OCI-LY7 (cell line): Measurements from ENCODE around the gene MYLK. TPM values are rescaled to one million over a fixed set of nuclear protein-coding genes. Genes with fewer than 3 reads are reported as not detected.
"Not testable (repeated sequence)": the region's sequence is repeated elsewhere in the genome, so short reads cannot be mapped to it uniquely, and the experiment has no call there.

Source experiments
- BruUV-seq: library from RNA; stranded (reverse); fragments of 400-500 nt; replicated peaks from 2 replicates; lab custom pipeline; 2021; lab: Mats Ljungman, UMichigan
- CTCF ChIA-PET: fragments of 300-600 bp; sonication (Branson Sonifier 250); formaldehyde crosslinking; loops from one replicate; lab custom pipeline; 2022; ENCODE audit warnings: antibody characterized with exemption; ENCODE audit not compliant: unreplicated experiment; lab: Charles Lee
- POLR2A ChIA-PET: fragments of 300-600 bp; sonication (Branson Sonifier 250); formaldehyde crosslinking; loops from one replicate; lab custom pipeline; 2022; ENCODE audit warnings: antibody characterized with exemption; lab: Charles Lee
- DNase-seq: peaks from one replicate; pipeline ENCODE4 v3.0.0-alpha.2; 2015; ENCODE audit warnings: low spot score
- H2AFZ ChIP-seq: fragments of 200-600 bp; sonication (generic), shearing (Covaris generic); 2 replicates; pipeline ENCODE4 v1.6.1; 2014; ENCODE audit warnings: mild to moderate bottlenecking, antibody characterized with exemption, low read length, moderate library complexity
- H3K27ac ChIP-seq: fragments of 200-600 bp; sonication (generic); 2 replicates; pipeline ENCODE4 v1.5.1; 2014; ENCODE audit warnings: mixed run types, low read depth, mild to moderate bottlenecking, moderate library complexity, low read length, inconsistent platforms; ENCODE audit not compliant: poor library complexity, severe bottlenecking
- H3K36me3 ChIP-seq: fragments of 200-600 bp; sonication (generic); 2 replicates; pipeline ENCODE4 v1.6.1; 2014; ENCODE audit warnings: mild to moderate bottlenecking, antibody characterized with exemption, low read length, moderate library complexity, mixed read lengths; ENCODE audit not compliant: insufficient read depth
- H3K4me1 ChIP-seq: fragments of 200-600 bp; sonication (generic); 2 replicates; pipeline ENCODE4 v1.5.1; 2014; ENCODE audit warnings: mild to moderate bottlenecking, low read length; ENCODE audit not compliant: insufficient read depth, poor library complexity, severe bottlenecking
- H3K4me2 ChIP-seq: fragments of 200-600 bp; sonication (generic); 2 replicates; pipeline ENCODE4 v1.6.1; 2014; ENCODE audit warnings: mild to moderate bottlenecking, low read length
- H3K4me3 ChIP-seq: fragments of 200-600 bp; sonication (generic); 2 replicates; pipeline ENCODE4 v1.5.1; 2014; ENCODE audit warnings: mild to moderate bottlenecking, low read depth, low read length; ENCODE audit not compliant: poor library complexity, severe bottlenecking
- H3K79me2 ChIP-seq: fragments of 200-600 bp; sonication (generic); 2 replicates; pipeline ENCODE4 v1.6.1; 2016; ENCODE audit warnings: low read depth, mild to moderate bottlenecking, low read length, moderate library complexity, mixed read lengths; ENCODE audit not compliant: insufficient read depth
- H3K9me2 ChIP-seq: fragments of 200-600 bp; sonication (generic); 2 replicates; pipeline ENCODE4 v1.6.1; 2016; ENCODE audit warnings: mild to moderate bottlenecking, low read length, mixed read lengths; ENCODE audit not compliant: insufficient read depth
- H3K9me3 ChIP-seq: fragments of 200-600 bp; sonication (generic); 2 replicates; pipeline ENCODE4 v1.6.1; 2014; ENCODE audit warnings: mild to moderate bottlenecking, mixed run types, low read length, mixed read lengths
- H4K20me1 ChIP-seq: fragments of 200-600 bp; sonication (generic); 2 replicates; pipeline ENCODE4 v1.6.1; 2014; ENCODE audit warnings: mild to moderate bottlenecking, antibody characterized with exemption, low read length, moderate library complexity, mixed read lengths; ENCODE audit not compliant: insufficient read depth
- CTCF ChIP-seq: fragments of 200-600 bp; sonication (generic); conservative IDR thresholded peaks from 2 replicates; pipeline ENCODE4 v1.5.1; 2014; ENCODE audit warnings: mild to moderate bottlenecking, antibody characterized with exemption, low read length, moderate library complexity, mixed read lengths
- EZH2phosphoT487 ChIP-seq: fragments of 200-600 bp; sonication (generic); IDR thresholded peaks from 2 replicates; pipeline ENCODE4 v1.6.1; 2018; ENCODE audit warnings: low read depth, borderline replicate concordance, mild to moderate bottlenecking, mixed run types, antibody characterized with exemption, low read length, moderate library complexity, mixed read lengths
- intact Hi-C: fragments of 100-400 bp; cut with micrococcal nuclease; formaldehyde crosslinking; loops from one replicate; pipeline ENCODE4 v1.10.0; 2022; ENCODE audit not compliant: unreplicated experiment
- total RNA-seq, 2 experiments: library from RNA; depleted of rRNA in 1 of 2; stranded (reverse); fragments of >200 nt in 1 of 2; shearing (Covaris generic) in 1 of 2; gene quantifications; 2 replicates each; pipeline ENCODE4 v1.2.3, GENCODE V29; 2014 to 2022

The MYLK gene
- total RNA-seq, 2 experiments from 2014 or later, result not detected

GRCh38 chr3:123613543-123613942 is 270.6 kb downstream of the MYLK start:
- intact Hi-C loops, result no loop called here

GRCh38 chr3:123611674-123612073 is 272.5 kb downstream of the MYLK start:
- H3K9me3 ChIP-seq, DNase-seq, H3K4me3 ChIP-seq, H3K27ac ChIP-seq, H3K9me2 ChIP-seq, H3K79me2 ChIP-seq, H3K4me2 ChIP-seq, BruUV-seq, H2AFZ ChIP-seq, POLR2A ChIA-PET, H4K20me1 ChIP-seq, intact Hi-C loops, CTCF ChIA-PET: not testable (repeated sequence)
- Histone ChIP-seq H3K36me3 (peaks cover 29% of the 10 kb centered on the region), H3K4me1 (peaks cover 18% of the 10 kb centered on the region)

More at GRCh38 chr3:123613543-123613942, 270.6 kb downstream of the MYLK start:
- CTCF ChIA-PET, result no interaction called here
- H3K4me2 ChIP-seq, result no peak overlapping the region
- H3K36me3 ChIP-seq, result peaks cover 24% of the 10 kb centered on the region
- no TSS peak for BruUV-seq
- no peaks in the 10 kb centered on the region for H3K79me2 ChIP-seq
- no peak overlapping the region for H3K27ac ChIP-seq
- H3K4me3 ChIP-seq, result no peak overlapping the region
- DNase-seq, result no peak
- peaks cover 14% of the 10 kb centered on the region for H3K4me1 ChIP-seq
- no peaks in the 10 kb centered on the region for H4K20me1 ChIP-seq
- no peak overlapping the region for H2AFZ ChIP-seq
- no peaks in the 10 kb centered on the region for H3K9me2 ChIP-seq
- POLR2A ChIA-PET, result interaction anchor here (0.7 kb wide), 1 partner anchor 365 kb away, joined by 4 read pairs; no protein-coding TSS in a partner anchor
- TF ChIP-seq EZH2phosphoT487 (no peak), CTCF (no peak)
- no peaks in the 10 kb centered on the region for H3K9me3 ChIP-seq

GRCh38 chr3:123611082-123611481 is 273.1 kb downstream of the MYLK start:
- no peaks in the 10 kb centered on the region for H4K20me1 ChIP-seq
- H3K4me3 ChIP-seq, result no peak overlapping the region
- no peak for DNase-seq
- H3K27ac ChIP-seq, result no peak overlapping the region
- H3K9me2 ChIP-seq, result no peaks in the 10 kb centered on the region
- H3K4me2 ChIP-seq, result no peak overlapping the region
- BruUV-seq, result no TSS peak
- H3K79me2 ChIP-seq, result 0 out of 2 replicates have a peak, but pooled peaks cover 4% of the 10 kb centered on the region
- no peak for TF ChIP-seq EZH2phosphoT487
- no peak for TF ChIP-seq CTCF
- ChIA-PET POLR2A (no interaction called here), CTCF (no interaction called here)
- no peaks in the 10 kb centered on the region for H3K9me3 ChIP-seq
- peaks cover 29% of the 10 kb centered on the region for H3K36me3 ChIP-seq
- intact Hi-C loops, result no loop called here
- no peak overlapping the region for H2AFZ ChIP-seq
- H3K4me1 ChIP-seq, result peaks cover 20% of the 10 kb centered on the region
